Thymus (tissue), 11 donors: ENCODE data around the gene UNC5C. TPM values are rescaled to one million over a fixed set of nuclear protein-coding genes. Genes with fewer than 3 reads are reported as not detected.

Experiments
- DNase-seq, 9 donors: peaks; one replicate each; pipeline ENCODE4 v3.0.0-alpha.2; 2013; ENCODE audit warnings: low spot score in 9 of 9, low read depth in 6 of 9, missing footprints in 1 of 9
- H3K27ac ChIP-seq, 2 donors: one replicate each; pipeline ENCODE4 v1.5.1; 2013; ENCODE audit warnings: control low read depth in 1 of 2, low read depth in 1 of 2, low read length in 1 of 2, mild to moderate bottlenecking in 1 of 2, moderate library complexity in 1 of 2
- H3K27me3 ChIP-seq, 2 donors: one replicate each; pipeline ENCODE4 v1.5.1; 2013; ENCODE audit warnings: low read length in 1 of 2; ENCODE audit not compliant: control insufficient read depth in 2 of 2, insufficient read depth in 1 of 2
- H3K36me3 ChIP-seq, 2 donors: one replicate each; pipeline ENCODE4 v1.5.1; 2013; ENCODE audit warnings: low read length in 1 of 2, mild to moderate bottlenecking in 1 of 2, moderate library complexity in 1 of 2; ENCODE audit not compliant: control insufficient read depth in 2 of 2, insufficient read depth in 2 of 2
- H3K4me1 ChIP-seq, 2 donors: one replicate each; pipeline ENCODE4 v1.5.1; 2013; ENCODE audit warnings: low read length in 2 of 2; ENCODE audit not compliant: control insufficient read depth in 2 of 2, insufficient read depth in 2 of 2
- H3K4me3 ChIP-seq, 2 donors: one replicate each; pipeline ENCODE4 v1.5.1; 2013; ENCODE audit warnings: low read length in 2 of 2, control low read depth in 1 of 2, mild to moderate bottlenecking in 1 of 2
- H3K9me3 ChIP-seq, 2 donors: one replicate each; pipeline ENCODE4 v1.5.1; 2013; ENCODE audit warnings: low read length in 1 of 2, mild to moderate bottlenecking in 1 of 2; ENCODE audit not compliant: control insufficient read depth in 2 of 2, insufficient read depth in 1 of 2
- WGBS: extraction: QIAGEN DNeasy Blood & Tissue Kit; methylation state at CpG from one replicate; pipeline ENCODE4 v1.1.7; 2013; 5-methylcytosine and 5-hydroxymethylcytosine counted together
- polyA plus RNA-seq: library from polyadenylated mRNA; stranded (reverse); fragments of 200-250 nt; gene quantifications from one replicate; pipeline ENCODE4 v1.2.3, GENCODE V29; 2013
- total RNA-seq: library from RNA; stranded (reverse); fragments of 120-200 nt; gene quantifications from one replicate; pipeline ENCODE4 v1.2.4, GENCODE V29; 2013
- donor health status: healthy.

The UNC5C gene
- total and polyA plus RNA-seq, 2 donors = 0.98 to 1.8 TPM

- H3K27me3 ChIP-seq = no peaks in the 10 kb centered on the region
- WGBS = 90% methylated on average over 6 of the region's 6 CpGs
- DNase-seq = no peak
- no peaks in the 10 kb centered on the region for H3K36me3 ChIP-seq
- H3K9me3 ChIP-seq = no peaks in the 10 kb centered on the region
- no peak overlapping the region for H3K4me3 ChIP-seq
- H3K27ac ChIP-seq = no peak overlapping the region
- no peaks in the 10 kb centered on the region for H3K4me1 ChIP-seq
Measured at GRCh38 chr4:95465010-95465409, 83.8 kb downstream of the UNC5C start.

- DNase-seq = no peak
- Histone ChIP-seq H3K36me3 (no peaks in the 10 kb centered on the region), H3K9me3 (no peaks in the 10 kb centered on the region), H3K4me3 (no peak overlapping the region), H3K27ac (no peak overlapping the region), H3K27me3 (no peaks in the 10 kb centered on the region), H3K4me1 (no peaks in the 10 kb centered on the region)
- WGBS = 95% methylated on average over 8 of the region's 8 CpGs
Measured at GRCh38 chr4:95462921-95463320, 85.9 kb downstream of the UNC5C start.

- Histone ChIP-seq H3K4me3 (no peak overlapping the region), H3K36me3 (no peaks in the 10 kb centered on the region), H3K4me1 (no peaks in the 10 kb centered on the region), H3K27ac (no peak overlapping the region), H3K27me3 (no peaks in the 10 kb centered on the region), H3K9me3 (no peaks in the 10 kb centered on the region)
- WGBS = 62% methylated on average over 4 of the region's 4 CpGs
- no peak for DNase-seq
Measured at GRCh38 chr4:95457353-95457752, 91.4 kb downstream of the UNC5C start.

- 91% methylated on average over 2 of the region's 2 CpGs for WGBS
- Histone ChIP-seq H3K9me3 (no peaks in the 10 kb centered on the region), H3K27me3 (no peaks in the 10 kb centered on the region), H3K4me1 (peaks cover 0 to 2% of the 10 kb centered on the region in 2 donors), H3K27ac (no peak overlapping the region), H3K36me3 (no peaks in the 10 kb centered on the region), H3K4me3 (no peak overlapping the region)
- DNase-seq = no peak
Measured at GRCh38 chr4:95450294-95450693, 98.5 kb downstream of the UNC5C start.

GRCh38 chr4:95446173-95446572, 102.6 kb downstream of the UNC5C start:
- Histone ChIP-seq H3K27ac (no peak overlapping the region), H3K27me3 (no peaks in the 10 kb centered on the region), H3K4me3 (no peak overlapping the region), H3K9me3 (no peaks in the 10 kb centered on the region), H3K36me3 (no peaks in the 10 kb centered on the region), H3K4me1 (peaks cover 0 to 2% of the 10 kb centered on the region in 2 donors)
- no peak for DNase-seq
- WGBS = 97% methylated on average over 4 of the region's 4 CpGs

- no peak for DNase-seq
- H3K27ac ChIP-seq = no peak overlapping the region
- peaks cover 0 to 2% of the 10 kb centered on the region in 2 donors for H3K4me1 ChIP-seq
- H3K4me3 ChIP-seq = no peak overlapping the region
- no peaks in the 10 kb centered on the region for H3K9me3 ChIP-seq
- no peaks in the 10 kb centered on the region for H3K27me3 ChIP-seq
- 97% methylated on average over 5 of the region's 5 CpGs for WGBS
- H3K36me3 ChIP-seq = no peaks in the 10 kb centered on the region
Measured at GRCh38 chr4:95445251-95445650, 103.5 kb downstream of the UNC5C start.

- WGBS = 97% methylated on average over 5 of the region's 5 CpGs
- H3K4me1 ChIP-seq = no peaks in the 10 kb centered on the region
- DNase-seq = no peak
- H3K36me3 ChIP-seq = no peaks in the 10 kb centered on the region
- H3K9me3 ChIP-seq = no peaks in the 10 kb centered on the region
- no peak overlapping the region for H3K27ac ChIP-seq
- no peak overlapping the region for H3K4me3 ChIP-seq
- H3K27me3 ChIP-seq = no peaks in the 10 kb centered on the region
Measured at GRCh38 chr4:95444812-95445211, 104.0 kb downstream of the UNC5C start.

- H3K36me3 ChIP-seq = no peaks in the 10 kb centered on the region
- no peaks in the 10 kb centered on the region for H3K27me3 ChIP-seq
- no peak for DNase-seq
- no peak overlapping the region for H3K27ac ChIP-seq
- no peaks in the 10 kb centered on the region for H3K9me3 ChIP-seq
- no peaks in the 10 kb centered on the region for H3K4me1 ChIP-seq
- H3K4me3 ChIP-seq = no peak overlapping the region
- 79% methylated on average over 4 of the region's 4 CpGs for WGBS
Measured at GRCh38 chr4:95439896-95440295, 108.9 kb downstream of the UNC5C start.

- Histone ChIP-seq H3K27me3 (no peaks in the 10 kb centered on the region), H3K4me1 (no peaks in the 10 kb centered on the region), H3K27ac (no peak overlapping the region), H3K9me3 (no peaks in the 10 kb centered on the region), H3K4me3 (no peak overlapping the region), H3K36me3 (no peaks in the 10 kb centered on the region)
- DNase-seq = no peak
- 94% methylated on average over 2 of the region's 2 CpGs for WGBS
Measured at GRCh38 chr4:95439071-95439470, 109.7 kb downstream of the UNC5C start.

- Histone ChIP-seq H3K4me1 (no peaks in the 10 kb centered on the region), H3K4me3 (no peak overlapping the region), H3K9me3 (no peaks in the 10 kb centered on the region), H3K36me3 (no peaks in the 10 kb centered on the region), H3K27ac (no peak overlapping the region), H3K27me3 (no peaks in the 10 kb centered on the region)
- no peak for DNase-seq
- WGBS = 92% methylated on average over 1 of the region's 1 CpG
Measured at GRCh38 chr4:95432466-95432865, 116.3 kb downstream of the UNC5C start.
